IPS-NIHi7 (cell line): ENCODE results near the gene ZAR1.
A peak's percentile ranks its signal among the peaks of the same experiment; 100 is the strongest.

Experiments
- DNase-seq: peaks from one replicate; pipeline ENCODE4 v3.0.0; 2012; ENCODE audit warnings: mixed read lengths; ENCODE audit errors: extremely low spot score

ZAR1 gene

GRCh38 chr4:48489683-48490011, 405 bp upstream of the ZAR1 start:
- no peak for DNase-seq

GRCh38 chr4:48490680-48491513, 845 bp downstream of the ZAR1 start:
- peak; percentile 37 for DNase-seq

GRCh38 chr4:48491514-48492176, 1.6 kb downstream of the ZAR1 start:
- no peak for DNase-seq

GRCh38 chr4:48493452-48494100, 3.5 kb downstream of the ZAR1 start:
- DNase-seq = no peak

- no peak for DNase-seq
Observed at GRCh38 chr4:48495941-48496340, 5.9 kb downstream of the ZAR1 start.

- DNase-seq = no peak
Observed at GRCh38 chr4:48498895-48499294, 8.8 kb downstream of the ZAR1 start.

- DNase-seq = no peak
Observed at GRCh38 chr4:48499551-48500066, 9.6 kb downstream of the ZAR1 start.

GRCh38 chr4:48503233-48504025, 13.4 kb downstream of the ZAR1 start:
- DNase-seq = no peak

- DNase-seq = no peak
Observed at GRCh38 chr4:48504026-48504330, 13.9 kb downstream of the ZAR1 start.

GRCh38 chr4:48504352-48504751, 14.3 kb downstream of the ZAR1 start:
- no peak for DNase-seq

GRCh38 chr4:48506716-48507115, 16.7 kb downstream of the ZAR1 start:
- no peak for DNase-seq

GRCh38 chr4:48509543-48509942, 19.5 kb downstream of the ZAR1 start:
- DNase-seq = no peak

GRCh38 chr4:48518143-48518542, 28.1 kb downstream of the ZAR1 start:
- DNase-seq = no peak

- DNase-seq = no peak
Observed at GRCh38 chr4:48526406-48526805, 36.4 kb downstream of the ZAR1 start.

- no peak for DNase-seq
Observed at GRCh38 chr4:48538358-48538757, 48.3 kb downstream of the ZAR1 start.

GRCh38 chr4:48539597-48539996, 49.5 kb downstream of the ZAR1 start:
- DNase-seq = no peak

GRCh38 chr4:48542888-48543287, 52.8 kb downstream of the ZAR1 start:
- no peak for DNase-seq

GRCh38 chr4:48543796-48544195, 53.7 kb downstream of the ZAR1 start:
- DNase-seq = no peak
